GM13976 (cell line): Measurements from ENCODE around the gene GRIK3.

Experiments
- DNase-seq: peaks from one replicate; pipeline ENCODE4 v3.0.0; 2012; ENCODE audit warnings: low spot score
- CTCF ChIP-seq: IDR thresholded peaks from 2 replicates; pipeline ENCODE4 v1.5.1; 2012; ENCODE audit warnings: borderline replicate concordance, mild to moderate bottlenecking; ENCODE audit not compliant: insufficient read depth; ENCODE audit errors: extremely low read depth, missing control alignments, control extremely low read depth
- in situ Hi-C: fragments of 300-500 bp; cut with MboI; formaldehyde crosslinking; loops from one replicate; pipeline ENCODE4 v1.12.0; 2022; ENCODE audit warnings: low sequenced_read_pairs, mixed read lengths, inconsistent platforms; ENCODE audit not compliant: unreplicated experiment

Gene GRIK3

GRCh38 chr1:36843027-36843426, 191.3 kb downstream of the GRIK3 start:
- DNase-seq, result no peak
- no peak for TF ChIP-seq CTCF

GRCh38 chr1:36842448-36842847, 191.9 kb downstream of the GRIK3 start:
- DNase-seq, result no peak
- TF ChIP-seq CTCF, result no peak
- in situ Hi-C loops, result no loop called here

More at GRCh38 chr1:36843027-36843426, 191.3 kb downstream of the GRIK3 start:
- in situ Hi-C loops, result no loop called here

- in situ Hi-C loops, result no loop called here
- no peak for DNase-seq
- no peak for TF ChIP-seq CTCF
Measured at GRCh38 chr1:36839485-36839884, 194.8 kb downstream of the GRIK3 start.

- no peak for DNase-seq
- TF ChIP-seq CTCF, result no peak
- in situ Hi-C loops, result no loop called here
Measured at GRCh38 chr1:36838888-36839287, 195.4 kb downstream of the GRIK3 start.

- no peak for DNase-seq
- TF ChIP-seq CTCF, result no peak
- in situ Hi-C loops, result no loop called here
Measured at GRCh38 chr1:36836916-36837315, 197.4 kb downstream of the GRIK3 start.

GRCh38 chr1:36836196-36836883, 198.0 kb downstream of the GRIK3 start:
- in situ Hi-C loops, result no loop called here
- no peak for TF ChIP-seq CTCF
- no peak for DNase-seq
